DND-41 (cell line): ENCODE data around the gene CLIC6.

Experiments
- ATAC-seq: fragments of 200-7000 bp; cut with Tn5 transposase; 3 replicates; pipeline ENCODE4 v1.9.1; 2021; ENCODE audit warnings: low read depth; ENCODE audit not compliant: insufficient read depth
- DNase-seq: peaks from one replicate; pipeline ENCODE4 v3.0.0-alpha.2; 2020
- H2AFZ ChIP-seq: 2 replicates; pipeline ENCODE4 v1.6.0; 2012; ENCODE audit warnings: low read depth, low read length
- H3K27ac ChIP-seq: 2 replicates; pipeline ENCODE4 v1.5.1; 2012; ENCODE audit warnings: low read length, inconsistent platforms
- H3K27me3 ChIP-seq: fragments of 200-600 bp; sonication (generic); 2 replicates; pipeline ENCODE4 v1.6.0; 2012; ENCODE audit warnings: low read length, mild to moderate bottlenecking, inconsistent platforms; ENCODE audit not compliant: insufficient read depth, poor library complexity
- H3K36me3 ChIP-seq: 2 replicates; pipeline ENCODE4 v1.5.1; 2012; ENCODE audit warnings: low read length, inconsistent platforms; ENCODE audit not compliant: insufficient read depth
- H3K4me1 ChIP-seq: 2 replicates; pipeline ENCODE4 v1.5.1; 2012; ENCODE audit warnings: mild to moderate bottlenecking, low read length; ENCODE audit not compliant: insufficient read depth
- H3K4me2 ChIP-seq: 2 replicates; pipeline ENCODE4 v1.6.0; 2012; ENCODE audit warnings: mild to moderate bottlenecking, moderate library complexity, low read length, inconsistent platforms; ENCODE audit not compliant: insufficient read depth
- H3K4me3 ChIP-seq, 2 experiments: fragments of 200-600 bp in 1 of 2; shearing (Covaris generic) in 1 of 2; 2 replicates each; pipeline ENCODE4 v1.5.1; 2012 to 2016; ENCODE audit warnings: inconsistent platforms in 2 of 2, low read length in 2 of 2, mild to moderate bottlenecking in 2 of 2, low read depth in 1 of 2, moderate library complexity in 1 of 2
- H3K79me2 ChIP-seq: 2 replicates; pipeline ENCODE4 v1.6.0; 2012; ENCODE audit warnings: low read length, inconsistent platforms; ENCODE audit not compliant: insufficient read depth
- H3K9ac ChIP-seq: 2 replicates; pipeline ENCODE4 v1.6.0; 2012; ENCODE audit warnings: low read depth, mild to moderate bottlenecking, inconsistent platforms, low read length, moderate library complexity
- H3K9me3 ChIP-seq: 2 replicates; pipeline ENCODE4 v1.5.1; 2012; ENCODE audit warnings: low read length, moderate library complexity, mild to moderate bottlenecking, inconsistent platforms; ENCODE audit not compliant: insufficient read depth, severe bottlenecking
- H4K20me1 ChIP-seq: 2 replicates; pipeline ENCODE4 v1.6.0; 2012; ENCODE audit warnings: low read length; ENCODE audit not compliant: insufficient read depth
- EZH2 ChIP-seq: IDR thresholded peaks from 3 replicates; pipeline ENCODE4 v1.6.1; 2012; ENCODE audit warnings: borderline replicate concordance, low read depth, mild to moderate bottlenecking, moderate library complexity, low read length, inconsistent platforms; ENCODE audit not compliant: severe bottlenecking
- TF ChIP-seq, protein P1 (sequence below): IDR thresholded peaks from 2 replicates; pipeline ENCODE4 v1.5.1; 2012; ENCODE audit warnings: borderline replicate concordance, low read length, moderate library complexity, mild to moderate bottlenecking; ENCODE audit not compliant: poor library complexity, severe bottlenecking; ENCODE audit errors: extremely low read depth

The CLIC6 gene

DNA sequence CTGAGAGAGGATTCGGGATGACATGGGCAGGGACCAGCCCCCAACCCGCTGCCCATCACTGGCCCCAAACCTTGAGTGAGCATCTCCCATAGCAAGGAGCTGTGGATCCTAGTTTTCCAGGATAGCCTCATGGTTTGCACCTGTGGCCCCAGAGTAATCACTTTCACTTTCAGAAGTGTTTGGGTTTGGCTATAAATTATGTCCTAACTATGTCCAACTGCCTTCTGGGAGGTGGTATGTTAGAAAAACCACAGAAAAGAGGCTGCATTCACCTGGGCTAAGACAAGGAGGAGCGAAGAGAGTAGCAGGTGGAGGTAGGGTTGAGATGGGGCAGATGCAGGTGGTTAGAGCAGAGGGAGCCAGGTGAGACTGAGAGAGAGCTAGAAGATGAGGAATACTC is 19.4 kb upstream of the CLIC6 start:
- no peaks in the 10 kb centered on the region for H4K20me1 ChIP-seq
- H3K27ac ChIP-seq = no peak overlapping the region
- H2AFZ ChIP-seq = no peak overlapping the region
- DNase-seq (no peak), ATAC-seq (peak; percentile 12; the same call in 1 of the 3 replicates)
- peaks cover 11% of the 10 kb centered on the region for H3K9me3 ChIP-seq
- H3K27me3 ChIP-seq = no peaks in the 10 kb centered on the region
- H3K4me1 ChIP-seq = no peaks in the 10 kb centered on the region
- H3K79me2 ChIP-seq = no peaks in the 10 kb centered on the region
- H3K4me2 ChIP-seq = no peak overlapping the region
- no peak overlapping the region for H3K9ac ChIP-seq
- no peaks in the 10 kb centered on the region for H3K36me3 ChIP-seq
- H3K4me3 ChIP-seq = no peak overlapping the region
- TF ChIP-seq, protein P1, sequence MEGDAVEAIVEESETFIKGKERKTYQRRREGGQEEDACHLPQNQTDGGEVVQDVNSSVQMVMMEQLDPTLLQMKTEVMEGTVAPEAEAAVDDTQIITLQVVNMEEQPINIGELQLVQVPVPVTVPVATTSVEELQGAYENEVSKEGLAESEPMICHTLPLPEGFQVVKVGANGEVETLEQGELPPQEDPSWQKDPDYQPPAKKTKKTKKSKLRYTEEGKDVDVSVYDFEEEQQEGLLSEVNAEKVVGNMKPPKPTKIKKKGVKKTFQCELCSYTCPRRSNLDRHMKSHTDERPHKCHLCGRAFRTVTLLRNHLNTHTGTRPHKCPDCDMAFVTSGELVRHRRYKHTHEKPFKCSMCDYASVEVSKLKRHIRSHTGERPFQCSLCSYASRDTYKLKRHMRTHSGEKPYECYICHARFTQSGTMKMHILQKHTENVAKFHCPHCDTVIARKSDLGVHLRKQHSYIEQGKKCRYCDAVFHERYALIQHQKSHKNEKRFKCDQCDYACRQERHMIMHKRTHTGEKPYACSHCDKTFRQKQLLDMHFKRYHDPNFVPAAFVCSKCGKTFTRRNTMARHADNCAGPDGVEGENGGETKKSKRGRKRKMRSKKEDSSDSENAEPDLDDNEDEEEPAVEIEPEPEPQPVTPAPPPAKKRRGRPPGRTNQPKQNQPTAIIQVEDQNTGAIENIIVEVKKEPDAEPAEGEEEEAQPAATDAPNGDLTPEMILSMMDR = no peak
- no peak for TF ChIP-seq EZH2

- Histone ChIP-seq H3K79me2 (no peaks in the 10 kb centered on the region), H3K9me3 (peaks cover 11% of the 10 kb centered on the region), H2AFZ (no peak overlapping the region), H3K27ac (no peak overlapping the region), H3K27me3 (no peaks in the 10 kb centered on the region), H3K9ac (no peak overlapping the region), H3K4me3 (no peak overlapping the region), H3K36me3 (no peaks in the 10 kb centered on the region), H3K4me2 (no peak overlapping the region), H3K4me1 (no peaks in the 10 kb centered on the region), H4K20me1 (no peaks in the 10 kb centered on the region)
- TF ChIP-seq EZH2 = no peak
- TF ChIP-seq, protein P1 = no peak
- ATAC-seq = no peak
- DNase-seq = no peak
These were observed 17.8 kb upstream of the CLIC6 start for GRCh38 chr21:34650861-34651431.

- H3K9me3 ChIP-seq = peaks cover 11% of the 10 kb centered on the region
- H3K27ac ChIP-seq = no peak overlapping the region
- H3K9ac ChIP-seq = no peak overlapping the region
- ATAC-seq (no peak), DNase-seq (no peak)
- H3K27me3 ChIP-seq = no peaks in the 10 kb centered on the region
- no peaks in the 10 kb centered on the region for H3K36me3 ChIP-seq
- no peak overlapping the region for H2AFZ ChIP-seq
- H4K20me1 ChIP-seq = no peaks in the 10 kb centered on the region
- H3K79me2 ChIP-seq = no peaks in the 10 kb centered on the region
- H3K4me2 ChIP-seq = no peak overlapping the region
- no peak for TF ChIP-seq EZH2
- TF ChIP-seq, protein P1 = no peak
- no peak overlapping the region for H3K4me3 ChIP-seq
- no peaks in the 10 kb centered on the region for H3K4me1 ChIP-seq
These were observed 17.2 kb upstream of the CLIC6 start for GRCh38 chr21:34651642-34652041.
